ENCODE measurements around the gene GBP1.
"Not testable (repeated sequence)": the region's sequence is repeated elsewhere in the genome, so short reads cannot be mapped to it uniquely, and the experiment has no call there.

GBP1 gene, protein sequence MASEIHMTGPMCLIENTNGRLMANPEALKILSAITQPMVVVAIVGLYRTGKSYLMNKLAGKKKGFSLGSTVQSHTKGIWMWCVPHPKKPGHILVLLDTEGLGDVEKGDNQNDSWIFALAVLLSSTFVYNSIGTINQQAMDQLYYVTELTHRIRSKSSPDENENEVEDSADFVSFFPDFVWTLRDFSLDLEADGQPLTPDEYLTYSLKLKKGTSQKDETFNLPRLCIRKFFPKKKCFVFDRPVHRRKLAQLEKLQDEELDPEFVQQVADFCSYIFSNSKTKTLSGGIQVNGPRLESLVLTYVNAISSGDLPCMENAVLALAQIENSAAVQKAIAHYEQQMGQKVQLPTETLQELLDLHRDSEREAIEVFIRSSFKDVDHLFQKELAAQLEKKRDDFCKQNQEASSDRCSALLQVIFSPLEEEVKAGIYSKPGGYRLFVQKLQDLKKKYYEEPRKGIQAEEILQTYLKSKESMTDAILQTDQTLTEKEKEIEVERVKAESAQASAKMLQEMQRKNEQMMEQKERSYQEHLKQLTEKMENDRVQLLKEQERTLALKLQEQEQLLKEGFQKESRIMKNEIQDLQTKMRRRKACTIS

DNA sequence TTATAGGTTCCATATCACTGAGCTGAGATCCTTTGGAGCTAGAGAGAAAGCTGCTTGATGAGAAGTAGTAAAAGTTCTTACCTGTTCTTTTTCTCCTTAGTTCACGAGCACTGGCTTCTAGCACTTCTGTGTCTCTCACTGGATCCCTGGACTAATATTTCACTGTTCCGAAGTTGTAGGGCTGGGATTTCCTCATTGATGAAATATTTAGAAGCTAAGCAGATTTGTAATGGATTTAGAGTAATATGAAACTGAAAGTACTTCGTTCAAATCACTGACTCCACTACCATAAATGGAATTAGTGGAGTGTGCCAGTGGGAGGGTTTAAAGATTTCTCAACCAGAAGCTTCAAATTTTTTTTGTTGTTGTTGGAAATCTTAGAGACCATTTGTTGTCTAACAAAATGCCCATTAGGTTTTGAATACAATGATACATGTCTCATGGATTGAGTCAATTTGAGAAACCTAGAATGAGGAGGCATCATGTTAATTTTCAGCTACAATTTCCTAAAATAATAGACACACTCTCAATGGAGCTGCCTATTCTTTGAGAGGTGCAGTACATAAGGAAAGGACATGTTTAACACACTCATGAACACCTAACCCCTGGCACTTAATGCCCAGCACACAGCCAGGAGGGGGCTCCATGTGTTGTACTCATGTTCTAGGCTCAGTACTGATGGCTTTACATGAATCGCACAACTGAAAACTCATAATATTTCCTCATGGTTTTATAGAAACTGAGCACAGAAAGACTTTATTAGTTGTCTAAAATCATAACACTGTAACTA is at the start of gene GBP1:
Gene GBP1 (minus strand): TSS at position 130 of the 790 bp plus-strand sequence. CDS start 1,974 bp downstream, outside the sequence.
- peak; percentile 24 for DNase-seq

- DNase-seq, result no peak
Observed at GRCh38 chr1:89114662-89115061, 49.7 kb upstream of the GBP1 start.

- no peak for DNase-seq
Observed at GRCh38 chr1:89112871-89113613, 48.0 kb upstream of the GBP1 start.

- no peak for DNase-seq
Observed at GRCh38 chr1:89104687-89105086, 39.7 kb upstream of the GBP1 start.

- no peak for DNase-seq
Observed at GRCh38 chr1:89104147-89104546, 39.1 kb upstream of the GBP1 start.

- no peak for DNase-seq
Observed at GRCh38 chr1:89102021-89102420, 37.0 kb upstream of the GBP1 start.

DNA sequence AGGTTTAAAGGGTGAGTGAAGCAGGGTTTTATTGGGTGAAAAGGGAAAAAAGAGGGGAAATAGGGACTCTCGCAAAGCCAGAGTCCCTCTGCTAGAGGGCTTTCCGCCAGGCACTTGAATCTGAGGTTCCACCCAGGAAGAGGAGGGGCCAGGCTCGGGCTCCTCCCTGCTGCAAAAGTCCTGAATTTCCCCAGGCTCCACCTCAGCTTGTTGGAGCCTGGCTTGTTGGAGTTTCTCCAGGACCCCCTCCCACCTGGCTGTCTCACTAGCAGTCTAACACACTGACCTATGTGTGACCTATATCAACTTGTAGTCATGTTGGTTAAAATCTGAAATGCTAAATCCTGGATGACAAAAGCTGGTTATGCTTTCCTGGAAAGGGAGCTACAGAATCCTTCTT is 35.4 kb upstream of the GBP1 start:
- no peak for DNase-seq

DNA sequence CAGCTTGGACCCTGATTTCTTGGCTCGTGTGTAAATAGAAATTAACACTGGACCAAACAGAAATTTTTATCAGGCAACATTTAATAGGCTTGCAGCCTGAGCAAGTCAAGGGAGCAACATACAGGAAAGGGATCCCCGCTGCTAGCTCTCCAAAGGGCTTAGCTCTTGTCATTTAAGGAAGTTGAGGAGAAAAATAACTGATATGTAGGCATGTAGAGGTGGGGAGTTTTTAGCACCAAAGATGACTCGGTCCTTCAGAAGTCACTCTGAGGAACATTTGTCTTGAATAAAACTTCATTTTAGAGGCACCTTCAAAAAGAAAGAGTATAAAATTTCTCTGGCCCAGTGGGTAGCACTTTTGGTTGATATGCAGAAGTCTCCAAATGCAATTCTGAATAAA is 33.8 kb upstream of the GBP1 start:
- DNase-seq, result peak; percentile 35

DNA sequence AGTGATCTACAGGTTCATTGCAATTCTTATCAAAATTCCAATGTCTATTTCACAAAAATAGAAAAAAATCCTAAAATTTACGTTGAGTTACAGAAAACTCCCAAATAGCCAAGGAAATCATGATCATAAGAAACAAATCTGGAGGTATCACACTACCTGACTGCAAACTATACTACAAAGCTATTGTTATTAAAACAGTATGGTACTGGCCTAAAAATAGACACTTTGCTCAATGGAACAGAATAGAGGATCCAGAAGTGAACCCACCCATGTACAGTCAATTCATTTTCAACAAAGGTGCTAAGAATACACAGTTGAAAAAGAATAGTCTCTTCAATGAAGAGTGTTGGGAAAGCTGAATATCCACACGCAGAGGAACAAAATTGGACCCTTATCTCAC is 30.7 kb upstream of the GBP1 start:
- no peak for DNase-seq

GRCh38 chr1:89089962-89090361 is 25.0 kb upstream of the GBP1 start:
- no peak for DNase-seq

- DNase-seq, result peak; percentile 34
Observed at GRCh38 chr1:89088572-89088971, 23.6 kb upstream of the GBP1 start.

DNA sequence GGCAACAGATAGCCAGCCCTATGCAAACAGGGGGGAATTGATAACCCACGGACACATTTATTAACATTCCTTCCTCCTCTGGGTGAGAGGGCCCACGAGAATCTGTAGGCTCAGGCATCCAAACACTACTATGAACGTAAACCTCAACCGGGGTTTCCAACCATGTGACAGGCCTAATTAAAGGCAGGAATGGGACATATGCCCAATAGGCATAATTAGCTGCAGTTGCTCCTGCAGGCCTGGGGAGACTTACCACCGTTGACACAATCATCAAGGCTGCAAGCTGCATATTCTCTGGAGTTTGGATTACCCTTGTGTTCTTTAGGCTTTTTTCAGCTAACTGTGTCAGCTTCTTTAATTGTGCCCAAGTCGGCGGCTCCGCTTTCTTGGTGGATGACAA is 22.2 kb upstream of the GBP1 start:
- DNase-seq, result no peak

- DNase-seq, result peak; percentile 23
Observed at GRCh38 chr1:89085781-89086180, 20.8 kb upstream of the GBP1 start.

GRCh38 chr1:89081005-89081404 is 16.0 kb upstream of the GBP1 start:
- peak; percentile 78 for DNase-seq

- not testable (repeated sequence) for DNase-seq
Observed at GRCh38 chr1:89080068-89080467, 15.1 kb upstream of the GBP1 start.

DNA sequence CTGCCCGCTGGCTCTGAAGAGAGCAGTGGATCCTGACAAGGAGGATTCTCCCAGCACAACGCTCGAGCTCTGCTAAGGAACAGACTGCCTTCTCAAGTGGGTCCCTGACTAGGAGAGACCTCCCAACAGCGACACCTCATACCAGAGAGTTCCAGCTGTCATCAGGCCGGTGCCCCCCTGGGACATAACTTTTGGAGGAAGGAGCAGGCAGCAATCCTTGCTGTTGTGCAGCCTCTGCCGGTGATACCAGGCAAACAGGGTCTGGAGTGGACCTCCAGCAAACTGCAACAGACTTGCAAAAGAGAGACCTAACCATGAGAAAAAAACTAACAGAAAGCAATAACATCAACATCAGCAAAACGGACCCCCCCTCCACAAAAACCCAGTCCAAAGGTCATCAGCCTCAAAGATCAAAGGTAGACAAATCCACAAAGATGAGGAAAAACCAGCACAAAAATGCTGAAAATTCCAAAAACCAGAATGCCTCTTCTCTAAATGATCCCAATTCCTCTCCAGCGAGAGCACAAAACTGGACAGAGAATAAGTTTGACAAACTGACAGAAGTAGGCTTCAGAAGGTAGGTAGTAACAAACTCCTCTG is 7.6 kb upstream of the GBP1 start:
- not testable (repeated sequence) for DNase-seq

- no peak for DNase-seq
Observed at GRCh38 chr1:89070509-89070908, 5.5 kb upstream of the GBP1 start.

- DNase-seq, result no peak
Observed at GRCh38 chr1:89069951-89070350, 4.9 kb upstream of the GBP1 start.

DNA sequence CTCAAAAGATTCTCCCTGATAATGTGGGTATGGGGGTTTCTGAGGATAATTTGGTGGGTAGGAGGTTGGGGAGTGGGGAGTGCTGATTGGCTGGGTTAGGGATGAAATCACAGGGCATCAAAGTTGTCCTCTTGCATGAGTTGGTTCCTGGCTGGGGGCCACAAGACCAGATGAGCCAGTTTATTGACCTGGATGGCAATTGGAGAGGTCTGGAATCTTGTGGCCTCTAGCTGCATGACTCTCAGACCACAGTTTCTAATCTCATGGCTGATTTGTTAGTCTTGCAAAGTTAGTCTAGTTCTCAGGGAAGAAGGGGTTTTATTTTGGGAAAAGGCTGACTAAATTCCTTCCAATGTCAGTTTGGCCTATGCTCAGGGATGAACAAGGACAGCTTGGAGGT is 3.3 kb upstream of the GBP1 start:
- no peak for DNase-seq

- DNase-seq, result no peak
Observed at GRCh38 chr1:89064632-89065031, 376 bp downstream of the GBP1 start.

DNA sequence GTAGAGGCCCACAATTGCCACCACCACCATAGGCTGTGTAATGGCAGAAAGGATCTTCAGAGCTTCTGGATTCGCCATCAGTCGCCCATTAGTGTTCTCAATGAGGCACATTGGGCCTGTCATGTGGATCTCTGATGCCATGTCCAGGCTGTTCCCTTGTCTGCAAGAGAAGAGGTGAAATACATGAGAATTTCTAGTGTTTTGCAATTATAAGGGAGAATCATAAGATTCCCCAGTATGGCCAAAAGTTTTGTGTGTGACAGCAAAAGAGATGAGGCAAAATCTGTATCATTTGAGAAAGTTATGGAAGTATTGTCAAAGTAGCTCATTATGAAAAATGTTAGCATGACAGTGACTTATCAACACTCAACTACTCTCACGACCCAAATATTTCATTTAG is 1.9 kb downstream of the GBP1 start:
- DNase-seq, result no peak

GRCh38 chr1:89060091-89060490 is 4.9 kb downstream of the GBP1 start:
- DNase-seq, result no peak

GRCh38 chr1:89051955-89052312 is 13.1 kb downstream of the GBP1 start:
- no peak for DNase-seq

All from MV-4-11 (cell line).